Measurements from ENCODE around the gene PPIL6. TPM values are rescaled to one million over a fixed set of nuclear protein-coding genes. Genes with fewer than 3 reads are reported as not detected.

PPIL6 gene
- total RNA-seq, 1 experiment from 2014 or later: 0.62 TPM

GRCh38 chr6:109456710-109457561 lies 16.5 kb upstream of the PPIL6 start:
- DNase-seq (peak; percentile 50), ATAC-seq (peak; percentile 55)
- Histone ChIP-seq H3K27me3 (ENCODE audit: low read length) (no peaks in the 10 kb centered on the region), H3K9ac (ENCODE audit: low read length) (no peak overlapping the region), H3K9me2 (replicated peaks; ENCODE audit: low read length) (no peaks in the 10 kb centered on the region), H3K27ac (ENCODE audit: low read length) (peak overlapping the region; percentile 48), H2AFZ (ENCODE audit: low read length) (0 out of 2 replicates have a peak overlapping the region, but pooled peaks have one; percentile 27), H3K9me3 (ENCODE audit: low read length) (no peaks in the 10 kb centered on the region), H3K4me1 (ENCODE audit: insufficient read depth, low read length) (peaks cover 20% of the 10 kb centered on the region; the same call in 1 of the 2 replicates), H3K36me3 (ENCODE audit: low read depth, low read length) (peaks cover 6% of the 10 kb centered on the region; the same call in 1 of the 2 replicates), H3K79me2 (ENCODE audit: low read length) (no peaks in the 10 kb centered on the region), H3K4me3 (ENCODE audit: low read length) (peak overlapping the region; percentile 84; the same call in 1 of the 2 replicates), H3K4me2 (ENCODE audit: low read length) (peak overlapping the region; percentile 92), H3F3A (ENCODE audit: low read length, unreplicated experiment) (no peaks in the 10 kb centered on the region), H4K20me1 (ENCODE audit: low read length) (no peaks in the 10 kb centered on the region)
- ChIA-PET CTCF (no interaction called here), POLR2A (ENCODE audit: unreplicated experiment) (no interaction called here)
- no peak for TF ChIP-seq CTCF (conservative IDR thresholded peaks at IDR 0.05; ENCODE audit: low read depth, low read length)
- no peak for TF ChIP-seq EZH2phosphoT487 (IDR thresholded peaks at IDR 0.05; ENCODE audit: borderline replicate concordance, low read length)
- no peak for TF ChIP-seq EZH2 (IDR thresholded peaks at IDR 0.05; ENCODE audit: low read length, unreplicated experiment)
- TSS peak; percentile 67 for BruUV-seq (replicated peaks)
- intact Hi-C loops (cut with micrococcal nuclease): no loop called here

- peak overlapping the region; percentile 92 for H3K4me2 ChIP-seq (ENCODE audit: low read length)
- DNase-seq: no peak
- peak overlapping the region; percentile 54 for H3K9ac ChIP-seq (ENCODE audit: low read length)
- no peaks in the 10 kb centered on the region for H3F3A ChIP-seq (ENCODE audit: low read length, unreplicated experiment)
- H4K20me1 ChIP-seq (ENCODE audit: low read length): no peaks in the 10 kb centered on the region
- no peak overlapping the region for H3K27ac ChIP-seq (ENCODE audit: low read length)
- peaks cover 18% of the 10 kb centered on the region; the same call in 1 of the 2 replicates for H3K4me1 ChIP-seq (ENCODE audit: insufficient read depth, low read length)
- peak overlapping the region; percentile 84 for H3K4me3 ChIP-seq (ENCODE audit: low read length)
- ChIA-PET POLR2A (ENCODE audit: unreplicated experiment) (no interaction called here), CTCF (no interaction called here)
- intact Hi-C loops (cut with micrococcal nuclease): no loop called here
- TF ChIP-seq EZH2 (IDR thresholded peaks at IDR 0.05; ENCODE audit: low read length, unreplicated experiment) (no peak), CTCF (conservative IDR thresholded peaks at IDR 0.05; ENCODE audit: low read depth, low read length) (no peak), EZH2phosphoT487 (IDR thresholded peaks at IDR 0.05; ENCODE audit: borderline replicate concordance, low read length) (no peak)
- no TSS peak for BruUV-seq (replicated peaks)
- ATAC-seq: no peak; the same call in 1 of the 2 replicates
- H3K9me3 ChIP-seq (ENCODE audit: low read length): no peaks in the 10 kb centered on the region
- H3K9me2 ChIP-seq (replicated peaks; ENCODE audit: low read length): no peaks in the 10 kb centered on the region
- no peaks in the 10 kb centered on the region for H3K27me3 ChIP-seq (ENCODE audit: low read length)
- no peaks in the 10 kb centered on the region for H3K79me2 ChIP-seq (ENCODE audit: low read length)
- H2AFZ ChIP-seq (ENCODE audit: low read length): peak overlapping the region; percentile 84
- 0 out of 2 replicates have a peak, but pooled peaks cover under 1% of the 10 kb centered on the region for H3K36me3 ChIP-seq (ENCODE audit: low read depth, low read length)
These were observed 15.7 kb upstream of the PPIL6 start for GRCh38 chr6:109456111-109456583.
